Hepatocyte (in vitro differentiated cells): ENCODE data around the gene RNF7. TPM values are rescaled to one million over a fixed set of nuclear protein-coding genes. Genes with fewer than 3 reads are reported as not detected.

ENCODE experiments used
- DNase-seq: peaks from one replicate; pipeline ENCODE4 v3.0.0-alpha.2; 2016; ENCODE audit warnings: low spot score
- H2AFZ ChIP-seq: fragments of 200-600 bp; sonication (generic); 2 replicates; pipeline ENCODE4 v1.6.0; 2016; ENCODE audit warnings: antibody characterized with exemption, mild to moderate bottlenecking
- H3K27ac ChIP-seq: fragments of 200-600 bp; sonication (generic); 2 replicates; pipeline ENCODE4 v1.5.1; 2016; ENCODE audit warnings: mild to moderate bottlenecking
- H3K27me3 ChIP-seq: fragments of 200-600 bp; sonication (generic); 2 replicates; pipeline ENCODE4 v1.6.1; 2016
- H3K36me3 ChIP-seq: fragments of 200-600 bp; sonication (generic); replicated peaks from 2 replicates; pipeline ENCODE4 v1.5.1; 2016; ENCODE audit warnings: low read depth; ENCODE audit not compliant: insufficient read depth
- H3K4me1 ChIP-seq: fragments of 200-600 bp; sonication (generic); 2 replicates; pipeline ENCODE4 v1.5.1; 2016; ENCODE audit warnings: mild to moderate bottlenecking, moderate library complexity; ENCODE audit not compliant: insufficient read depth
- H3K4me2 ChIP-seq: fragments of 200-600 bp; sonication (generic); 2 replicates; pipeline ENCODE4 v1.6.0; 2016
- H3K4me3 ChIP-seq: fragments of 200-600 bp; sonication (generic); 2 replicates; pipeline ENCODE4 v1.5.1; 2016; ENCODE audit warnings: mild to moderate bottlenecking
- H3K79me2 ChIP-seq: fragments of 200-600 bp; sonication (generic); 2 replicates; pipeline ENCODE4 v1.6.0; 2017; ENCODE audit warnings: mild to moderate bottlenecking
- H3K9me2 ChIP-seq: fragments of 200-600 bp; sonication (generic); replicated peaks from 2 replicates; pipeline ENCODE4 v1.6.0; 2017; ENCODE audit warnings: mild to moderate bottlenecking; ENCODE audit not compliant: insufficient read depth
- H3K9me3 ChIP-seq: fragments of 200-600 bp; sonication (generic); 2 replicates; pipeline ENCODE4 v1.5.1; 2016; ENCODE audit warnings: low read depth, mild to moderate bottlenecking
- H4K20me1 ChIP-seq: fragments of 200-600 bp; sonication (generic); 2 replicates; pipeline ENCODE4 v1.6.0; 2016; ENCODE audit warnings: mild to moderate bottlenecking; ENCODE audit not compliant: insufficient read depth, poor library complexity, severe bottlenecking
- CTCF ChIP-seq: fragments of 200-600 bp; sonication (generic); IDR thresholded peaks from 2 replicates; pipeline ENCODE4 v1.5.1; 2016; ENCODE audit warnings: antibody characterized with exemption, mild to moderate bottlenecking; ENCODE audit not compliant: poor library complexity
- EZH2 ChIP-seq: fragments of 200-600 bp; sonication (generic); IDR thresholded peaks from 2 replicates; pipeline ENCODE4 v1.6.1; 2016; ENCODE audit warnings: antibody characterized with exemption, mild to moderate bottlenecking, borderline replicate concordance
- EZH2phosphoT487 ChIP-seq: fragments of 200-600 bp; sonication (generic); IDR thresholded peaks from one replicate; pipeline ENCODE4 v1.6.1; 2018; ENCODE audit warnings: antibody characterized with exemption, mild to moderate bottlenecking, low read depth, moderate library complexity; ENCODE audit not compliant: unreplicated experiment, severe bottlenecking
- WGBS: methylation state at CpG from one replicate; pipeline ENCODE4 v1.1.6; 2016; ENCODE audit warnings: low lambda C conversion rate; ENCODE audit errors: missing lambda C conversion rate; 5-methylcytosine and 5-hydroxymethylcytosine counted together
- polyA plus RNA-seq: library from polyadenylated mRNA; unstranded; fragments of >200 nt; fragmentation: Nextera tagmentation; extraction: Ambion mirVana; gene quantifications from 2 replicates; pipeline ENCODE4 v1.2.1, GENCODE V29; 2016
- total RNA-seq: library from RNA; depleted of rRNA; stranded (reverse); fragments of >200 nt; gene quantifications from 2 replicates; pipeline ENCODE4 v1.2.3, GENCODE V29; 2014

RNF7 gene
- total and polyA plus RNA-seq, 2 experiments from 2014 or later: 176 to 212 TPM

GRCh38 chr3:141764045-141764444, 25.9 kb downstream of the RNF7 start:
- no peak for DNase-seq
- no peak overlapping the region for H3K27ac ChIP-seq
- H3K36me3 ChIP-seq: no peaks in the 10 kb centered on the region
- H3K4me3 ChIP-seq: no peak overlapping the region
- no peaks in the 10 kb centered on the region for H3K4me1 ChIP-seq
- no peaks in the 10 kb centered on the region for H3K27me3 ChIP-seq
- H3K9me2 ChIP-seq: no peaks in the 10 kb centered on the region
- no peaks in the 10 kb centered on the region for H3K79me2 ChIP-seq
- H2AFZ ChIP-seq: no peak overlapping the region
- no peak overlapping the region for H3K4me2 ChIP-seq
- no peaks in the 10 kb centered on the region for H4K20me1 ChIP-seq
- no peaks in the 10 kb centered on the region for H3K9me3 ChIP-seq
- TF ChIP-seq CTCF: no peak
- 100% methylated on average over 2 of the region's 2 CpGs for WGBS

- no peaks in the 10 kb centered on the region for H3K9me3 ChIP-seq
- H3K9me2 ChIP-seq: no peaks in the 10 kb centered on the region
- no peaks in the 10 kb centered on the region for H3K4me1 ChIP-seq
- H3K79me2 ChIP-seq: no peaks in the 10 kb centered on the region
- H3K27ac ChIP-seq: no peak overlapping the region
- no peak for DNase-seq
- TF ChIP-seq EZH2 (no peak), EZH2phosphoT487 (no peak), CTCF (no peak)
- H3K27me3 ChIP-seq: no peaks in the 10 kb centered on the region
- WGBS: 100% methylated on average over 1 of the region's 1 CpG
- no peak overlapping the region for H2AFZ ChIP-seq
- H3K4me2 ChIP-seq: no peak overlapping the region
- no peaks in the 10 kb centered on the region for H3K36me3 ChIP-seq
- no peak overlapping the region for H3K4me3 ChIP-seq
- H4K20me1 ChIP-seq: no peaks in the 10 kb centered on the region
These were observed 26.4 kb downstream of the RNF7 start for GRCh38 chr3:141764465-141764864.

- H3K4me2 ChIP-seq: no peak overlapping the region
- WGBS: 47% methylated on average over 2 of the region's 2 CpGs
- no peak overlapping the region for H2AFZ ChIP-seq
- H4K20me1 ChIP-seq: no peaks in the 10 kb centered on the region
- H3K27me3 ChIP-seq: no peaks in the 10 kb centered on the region
- H3K9me2 ChIP-seq: no peaks in the 10 kb centered on the region
- no peaks in the 10 kb centered on the region for H3K79me2 ChIP-seq
- H3K36me3 ChIP-seq: no peaks in the 10 kb centered on the region
- H3K4me1 ChIP-seq: no peaks in the 10 kb centered on the region
- no peaks in the 10 kb centered on the region for H3K9me3 ChIP-seq
- no peak for DNase-seq
- H3K4me3 ChIP-seq: no peak overlapping the region
- no peak overlapping the region for H3K27ac ChIP-seq
- TF ChIP-seq EZH2phosphoT487 (no peak), CTCF (no peak), EZH2 (no peak)
These were observed 26.9 kb downstream of the RNF7 start for GRCh38 chr3:141764986-141765385.

GRCh38 chr3:141767066-141767465, 29.0 kb downstream of the RNF7 start:
- H3K4me1 ChIP-seq: no peaks in the 10 kb centered on the region
- no peaks in the 10 kb centered on the region for H3K79me2 ChIP-seq
- no peak overlapping the region for H3K4me2 ChIP-seq
- no peak for DNase-seq
- H3K27ac ChIP-seq: no peak overlapping the region
- no peaks in the 10 kb centered on the region for H3K36me3 ChIP-seq
- H3K9me2 ChIP-seq: no peaks in the 10 kb centered on the region
- H3K4me3 ChIP-seq: no peak overlapping the region
- no peak overlapping the region for H2AFZ ChIP-seq
- TF ChIP-seq EZH2: no peak
- TF ChIP-seq CTCF: no peak
- no peak for TF ChIP-seq EZH2phosphoT487
- no peaks in the 10 kb centered on the region for H4K20me1 ChIP-seq
- H3K9me3 ChIP-seq: no peaks in the 10 kb centered on the region
- no peaks in the 10 kb centered on the region for H3K27me3 ChIP-seq
- 100% methylated on average over 2 of the region's 2 CpGs for WGBS
